WTC11 (cell line): Measurements from ENCODE around the gene CCSER1.

ENCODE experiments used
- CTCF ChIP-seq: fragments of 200-600 bp; IDR thresholded peaks from 2 replicates; pipeline ENCODE4 v1.8.0; 2022; ENCODE audit warnings: antibody characterized with exemption
- E2F1 ChIP-seq: sonication (generic); formaldehyde crosslinking; IDR thresholded peaks from 2 replicates; pipeline ENCODE4 v1.8.0; 2022; ENCODE audit warnings: mild to moderate bottlenecking, missing genetic modification reagents
- ELF4 ChIP-seq: sonication (generic); formaldehyde crosslinking; IDR thresholded peaks from 2 replicates; pipeline ENCODE4 v1.8.1; 2022; ENCODE audit warnings: low read depth, mild to moderate bottlenecking, moderate library complexity, missing genetic modification reagents
- FOXP4 ChIP-seq: sonication (generic); formaldehyde crosslinking; IDR thresholded peaks from 2 replicates; pipeline ENCODE4 v1.8.0; 2022; ENCODE audit warnings: mild to moderate bottlenecking, missing genetic modification reagents
- IRF2 ChIP-seq: sonication (generic); formaldehyde crosslinking; IDR thresholded peaks from 2 replicates; pipeline ENCODE4 v1.8.0; 2022; ENCODE audit warnings: low read depth, missing genetic modification reagents, borderline replicate concordance
- MAX ChIP-seq: sonication (generic); formaldehyde crosslinking; IDR thresholded peaks from 2 replicates; pipeline ENCODE4 v1.8.0; 2022; ENCODE audit warnings: mild to moderate bottlenecking, missing genetic modification reagents
- NFATC4 ChIP-seq: fragments of 250-450 bp; sonication (Bioruptor Pico); IDR thresholded peaks from 2 replicates; pipeline ENCODE4 v1.9.0; 2021; ENCODE audit warnings: mild to moderate bottlenecking
- NFE2L1 ChIP-seq: sonication (generic); formaldehyde crosslinking; IDR thresholded peaks from 2 replicates; pipeline ENCODE4 v1.8.1; 2023; ENCODE audit warnings: missing genetic modification reagents
- NFYB ChIP-seq: sonication (generic); formaldehyde crosslinking; conservative IDR thresholded peaks from 2 replicates; pipeline ENCODE4 v1.8.0; 2022; ENCODE audit warnings: low read depth, missing genetic modification reagents
- SMAD3 ChIP-seq: sonication (generic); formaldehyde crosslinking; IDR thresholded peaks from 2 replicates; pipeline ENCODE4 v1.8.0; 2022; ENCODE audit warnings: missing genetic modification reagents, mild to moderate bottlenecking, borderline replicate concordance
- TEAD1 ChIP-seq: sonication (generic); formaldehyde crosslinking; IDR thresholded peaks from 2 replicates; pipeline ENCODE4 v1.8.0; 2022; ENCODE audit warnings: mild to moderate bottlenecking, missing genetic modification reagents
- TEAD4 ChIP-seq: sonication (generic); formaldehyde crosslinking; IDR thresholded peaks from 2 replicates; pipeline ENCODE4 v1.8.0; 2022; ENCODE audit warnings: mild to moderate bottlenecking, missing genetic modification reagents
- TP53 ChIP-seq: sonication (generic); formaldehyde crosslinking; IDR thresholded peaks from 2 replicates; pipeline ENCODE4 v1.8.1; 2023; ENCODE audit warnings: mild to moderate bottlenecking, missing genetic modification reagents

- no peak for TF ChIP-seq CTCF
- no peak for TF ChIP-seq TEAD1 (CRISPR knock-in tag)
- TF ChIP-seq ELF4 (CRISPR knock-in tag) = no peak
- TF ChIP-seq IRF2 (CRISPR knock-in tag) = no peak
- TF ChIP-seq TP53 (CRISPR knock-in tag) = no peak
- TF ChIP-seq MAX (CRISPR knock-in tag) = no peak
- TF ChIP-seq NFYB = no peak
- no peak for TF ChIP-seq TEAD4
- no peak for TF ChIP-seq NFATC4
- TF ChIP-seq E2F1 (CRISPR knock-in tag) = no peak
- TF ChIP-seq FOXP4 = no peak
- no peak for TF ChIP-seq SMAD3 (CRISPR knock-in tag)
- TF ChIP-seq NFE2L1 = no peak
These were observed 727.9 kb downstream of the CCSER1 start for GRCh38 chr4:90855111-90855510.
